Measurements from ENCODE around the gene PRR23E. TPM values are rescaled to one million over a fixed set of nuclear protein-coding genes. Genes with fewer than 3 reads are reported as not detected.

Gene PRR23E
- total and polyA plus RNA-seq, 2 donors (not counting 3 experiments of a cell fraction or from before 2014, with no cell fraction given), result not detected

DNA sequence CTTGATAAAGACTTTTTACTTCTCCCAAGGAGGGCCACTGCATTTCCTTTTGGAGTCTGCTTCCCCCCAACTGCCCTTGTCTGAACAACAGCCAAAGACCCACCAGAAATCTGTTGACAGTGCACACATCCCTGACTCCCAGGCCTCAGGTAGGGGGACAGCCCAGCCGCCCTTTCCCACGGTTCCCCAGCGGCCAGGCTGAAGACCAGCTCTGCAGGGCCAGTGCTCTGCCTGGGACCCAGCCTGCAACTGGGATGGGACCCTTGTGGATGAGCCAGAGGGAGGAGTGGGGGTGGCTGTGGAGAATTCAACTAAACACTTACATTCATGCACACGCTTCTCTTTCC lies 8.1 kb upstream of the PRR23E start:
- Histone ChIP-seq H2AFZ (ENCODE audit: low read depth, low read length) (no peak overlapping the region), H3K27ac (ENCODE audit: insufficient read depth, low read depth, low read length) (no peak overlapping the region), H3K79me2 (ENCODE audit: control insufficient read depth, insufficient read depth, low read length) (no peaks in the 10 kb centered on the region), H3K4me3 (replicated peaks in 1 of 3; ENCODE audit: insufficient read depth in 1 of 3, low read depth in 1 of 3, low read length in 3 of 3) (no peak overlapping the region), H3K9me1 (replicated peaks; ENCODE audit: control insufficient read depth, extremely low read depth, insufficient read depth, low read length) (no peaks in the 10 kb centered on the region), H3K9ac (replicated peaks; ENCODE audit: extremely low read depth, insufficient read depth, low read length) (no peak overlapping the region), H3K27me3 (ENCODE audit: control insufficient read depth in 2 of 2, insufficient read depth in 2 of 2, low read length in 2 of 2) (no peaks in the 10 kb centered on the region), H4K20me1 (replicated peaks; ENCODE audit: control insufficient read depth, extremely low read depth, insufficient read depth, low read length) (no peaks in the 10 kb centered on the region), H3K36me3 (ENCODE audit: control insufficient read depth in 2 of 2, extremely low read depth in 1 of 2, insufficient read depth in 2 of 2, low read length in 2 of 2) (no peaks in the 10 kb centered on the region), H3K4me2 (ENCODE audit: insufficient read depth, low read length) (no peak overlapping the region), H3K9me3 (replicated peaks; ENCODE audit: control insufficient read depth, insufficient read depth, low read length) (no peaks in the 10 kb centered on the region), H3K4me1 (ENCODE audit: control insufficient read depth, extremely low read depth, insufficient read depth, low read length) (no peaks in the 10 kb centered on the region)
- FAIRE-seq, result no peak
- dilution Hi-C loops (cut with MboI; ENCODE audit: extremely low pct_ligation_motif_present, low sequenced_read_pairs), result no loop called here
- ChIA-PET CTCF (interaction anchor here (0.5 to 1.5 kb wide), 2 partner anchors 15 to 71 kb away, joined by 3 to 4 read pairs; no protein-coding TSS in a partner anchor), POLR2A (no interaction called here)
- no peak for DNase-seq (ENCODE audit: low read depth, low spot score)
- no peak for TF ChIP-seq JUN (IDR thresholded peaks at IDR 0.05; ENCODE audit: borderline replicate concordance, insufficient read depth, insufficient read length, low read depth)
- TF ChIP-seq POLR2A (IDR thresholded peaks at IDR 0.05; ENCODE audit: low read depth, low read length), result no peak
- TF ChIP-seq MYC (IDR thresholded peaks at IDR 0.05; ENCODE audit: low read depth, low read length), result no peak
- no peak for TF ChIP-seq FOS (IDR thresholded peaks at IDR 0.05; ENCODE audit: borderline replicate concordance, insufficient read depth, low read length)
- TF ChIP-seq POLR2AphosphoS5 (IDR thresholded peaks at IDR 0.05; ENCODE audit: insufficient read depth, low read depth, low read length), result no peak
- TF ChIP-seq, protein P1, sequence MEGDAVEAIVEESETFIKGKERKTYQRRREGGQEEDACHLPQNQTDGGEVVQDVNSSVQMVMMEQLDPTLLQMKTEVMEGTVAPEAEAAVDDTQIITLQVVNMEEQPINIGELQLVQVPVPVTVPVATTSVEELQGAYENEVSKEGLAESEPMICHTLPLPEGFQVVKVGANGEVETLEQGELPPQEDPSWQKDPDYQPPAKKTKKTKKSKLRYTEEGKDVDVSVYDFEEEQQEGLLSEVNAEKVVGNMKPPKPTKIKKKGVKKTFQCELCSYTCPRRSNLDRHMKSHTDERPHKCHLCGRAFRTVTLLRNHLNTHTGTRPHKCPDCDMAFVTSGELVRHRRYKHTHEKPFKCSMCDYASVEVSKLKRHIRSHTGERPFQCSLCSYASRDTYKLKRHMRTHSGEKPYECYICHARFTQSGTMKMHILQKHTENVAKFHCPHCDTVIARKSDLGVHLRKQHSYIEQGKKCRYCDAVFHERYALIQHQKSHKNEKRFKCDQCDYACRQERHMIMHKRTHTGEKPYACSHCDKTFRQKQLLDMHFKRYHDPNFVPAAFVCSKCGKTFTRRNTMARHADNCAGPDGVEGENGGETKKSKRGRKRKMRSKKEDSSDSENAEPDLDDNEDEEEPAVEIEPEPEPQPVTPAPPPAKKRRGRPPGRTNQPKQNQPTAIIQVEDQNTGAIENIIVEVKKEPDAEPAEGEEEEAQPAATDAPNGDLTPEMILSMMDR (IDR thresholded peaks at IDR 0.05; ENCODE audit: extremely low read depth in 1 of 2, insufficient read depth in 1 of 2, low read depth in 1 of 2, low read length in 2 of 2), result no peak
- TF ChIP-seq EZH2 (IDR thresholded peaks at IDR 0.05; ENCODE audit: borderline replicate concordance, low read depth, low read length, severe bottlenecking), result no peak
- TF ChIP-seq, protein P2, sequence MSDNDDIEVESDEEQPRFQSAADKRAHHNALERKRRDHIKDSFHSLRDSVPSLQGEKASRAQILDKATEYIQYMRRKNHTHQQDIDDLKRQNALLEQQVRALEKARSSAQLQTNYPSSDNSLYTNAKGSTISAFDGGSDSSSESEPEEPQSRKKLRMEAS (IDR thresholded peaks at IDR 0.05; ENCODE audit: insufficient read depth, insufficient read length), result no peak
- BruUV-seq (replicated peaks), result no TSS peak
- intact Hi-C loops (cut with micrococcal nuclease), result no loop called here

All from endothelial cell of umbilical vein (primary cell).